Measurements from ENCODE around the gene ABHD18.

DNA sequence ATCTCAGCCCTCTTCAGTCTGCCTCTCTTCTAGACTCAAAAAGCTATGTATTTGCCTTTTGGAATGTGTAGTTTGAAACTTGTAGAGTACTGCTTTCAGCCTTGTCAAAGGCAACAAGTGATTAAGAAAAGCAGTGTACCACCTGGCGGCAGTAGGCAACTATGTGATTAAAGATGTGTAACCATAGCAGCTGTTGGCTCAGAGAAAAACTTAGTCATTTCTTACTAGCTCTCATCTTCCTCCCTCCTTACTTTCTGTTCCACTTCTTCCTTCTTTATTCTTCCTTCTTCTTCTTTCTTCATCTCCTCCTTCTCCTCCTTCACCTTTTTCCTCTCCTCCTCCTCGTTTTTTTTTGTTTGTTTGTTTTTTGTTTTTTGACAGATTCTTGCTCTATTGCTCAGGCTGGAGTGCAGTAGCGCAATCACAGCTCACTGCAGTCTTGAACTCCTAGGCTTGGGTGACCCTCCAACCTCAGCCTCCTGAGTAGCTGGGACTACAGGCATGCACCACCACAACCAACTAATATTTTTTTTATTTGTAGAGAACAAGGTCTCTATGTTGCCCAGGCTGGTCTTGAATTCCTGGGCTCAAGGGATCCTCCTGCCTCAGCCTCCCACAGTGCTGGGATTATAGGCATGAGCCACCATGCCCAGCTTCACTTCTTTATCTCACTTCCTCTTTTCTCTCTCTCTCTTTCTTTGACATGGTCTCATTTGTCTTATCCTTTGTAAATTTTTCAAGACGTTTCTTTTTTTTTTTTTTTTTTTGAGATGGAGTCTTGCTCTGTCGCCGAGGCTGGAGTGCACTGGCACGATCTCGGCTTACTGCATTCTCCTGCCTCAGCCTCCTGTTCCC is 32.6 kb downstream of the ABHD18 start:
- TF ChIP-seq CTCF (IDR thresholded peaks at IDR 0.05; ENCODE audit: insufficient read depth, low read length, poor library complexity, severe bottlenecking), result no peak
- TF ChIP-seq EZH2phosphoT487 (conservative IDR thresholded peaks at IDR 0.05; ENCODE audit: low read length), result no peak

Measured in SU-DHL-6 (cell line).